Astrocyte (in vitro differentiated cells and primary cell): ENCODE results near the gene ADD3.

ENCODE experiments used
- EZH2 ChIP-seq: IDR thresholded peaks from 2 replicates; pipeline ENCODE4 v1.6.1; 2012; ENCODE audit warnings: mild to moderate bottlenecking, low read length, inconsistent platforms; ENCODE audit not compliant: insufficient read depth
- TF ChIP-seq, protein P1 (sequence below): IDR thresholded peaks from 2 replicates; pipeline ENCODE4 v1.5.1; 2011; ENCODE audit warnings: low read depth, mild to moderate bottlenecking, inconsistent platforms, low read length, moderate library complexity; ENCODE audit not compliant: insufficient read depth

DNA sequence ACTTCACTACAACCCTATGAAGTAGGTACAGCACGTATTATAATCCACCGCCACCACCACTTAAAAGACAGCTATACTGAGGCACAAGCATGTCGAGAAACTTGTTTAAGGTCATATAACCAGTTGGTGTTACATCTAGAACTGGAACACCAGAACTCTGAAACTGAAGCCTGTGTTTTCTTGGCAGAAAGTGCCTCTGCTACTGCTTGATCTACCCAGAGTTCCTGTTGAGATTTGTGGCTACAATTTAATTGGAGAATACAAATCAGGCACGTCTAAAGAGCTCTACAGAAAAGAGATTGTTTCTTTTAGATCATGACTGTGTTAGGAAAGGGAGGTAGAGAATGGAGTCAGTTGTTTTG lies 4.3 kb upstream of the ADD3 start:
- no peak for TF ChIP-seq EZH2
- TF ChIP-seq, protein P1, sequence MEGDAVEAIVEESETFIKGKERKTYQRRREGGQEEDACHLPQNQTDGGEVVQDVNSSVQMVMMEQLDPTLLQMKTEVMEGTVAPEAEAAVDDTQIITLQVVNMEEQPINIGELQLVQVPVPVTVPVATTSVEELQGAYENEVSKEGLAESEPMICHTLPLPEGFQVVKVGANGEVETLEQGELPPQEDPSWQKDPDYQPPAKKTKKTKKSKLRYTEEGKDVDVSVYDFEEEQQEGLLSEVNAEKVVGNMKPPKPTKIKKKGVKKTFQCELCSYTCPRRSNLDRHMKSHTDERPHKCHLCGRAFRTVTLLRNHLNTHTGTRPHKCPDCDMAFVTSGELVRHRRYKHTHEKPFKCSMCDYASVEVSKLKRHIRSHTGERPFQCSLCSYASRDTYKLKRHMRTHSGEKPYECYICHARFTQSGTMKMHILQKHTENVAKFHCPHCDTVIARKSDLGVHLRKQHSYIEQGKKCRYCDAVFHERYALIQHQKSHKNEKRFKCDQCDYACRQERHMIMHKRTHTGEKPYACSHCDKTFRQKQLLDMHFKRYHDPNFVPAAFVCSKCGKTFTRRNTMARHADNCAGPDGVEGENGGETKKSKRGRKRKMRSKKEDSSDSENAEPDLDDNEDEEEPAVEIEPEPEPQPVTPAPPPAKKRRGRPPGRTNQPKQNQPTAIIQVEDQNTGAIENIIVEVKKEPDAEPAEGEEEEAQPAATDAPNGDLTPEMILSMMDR = no peak
